Measurements from ENCODE around the gene ATP6V1B1. TPM values are rescaled to one million over a fixed set of nuclear protein-coding genes. Genes with fewer than 3 reads are reported as not detected.
A peak's percentile ranks its signal among the peaks of the same experiment; 100 is the strongest.
"Not testable (repeated sequence)": the region's sequence is repeated elsewhere in the genome, so short reads cannot be mapped to it uniquely, and the experiment has no call there.

The ATP6V1B1 gene
- total RNA-seq, 2 donors from 2014 or later, result not detected

GRCh38 chr2:70999362-70999761 is 63.7 kb downstream of the ATP6V1B1 start:
- Mint-ChIP-seq H3K27ac (no peak overlapping the region), H3K4me1 (peaks cover 12% of the 10 kb centered on the region), H3K36me3 (ENCODE audit: low read depth) (no peaks in the 10 kb centered on the region), H3K9me3 (no peaks in the 10 kb centered on the region), H3K27me3 (ENCODE audit: insufficient read depth) (peaks cover 10% of the 10 kb centered on the region), H3K4me3 (no peak overlapping the region)
- Histone ChIP-seq H3K4me1 (ENCODE audit: control insufficient read depth, insufficient read depth, low read length) (peaks cover 8% of the 10 kb centered on the region), H3K4me3 (ENCODE audit: low read length) (no peak overlapping the region), H3K27me3 (ENCODE audit: control insufficient read depth, insufficient read depth, low read length, poor library complexity, severe bottlenecking) (peaks cover 7% of the 10 kb centered on the region), H3K9ac (ENCODE audit: extremely low read depth, low read length, poor library complexity, severe bottlenecking) (no peak overlapping the region), H3K27ac (ENCODE audit: low read depth, low read length) (no peak overlapping the region), H3K9me3 (ENCODE audit: control insufficient read depth, low read length) (no peaks in the 10 kb centered on the region), H3K36me3 (ENCODE audit: control insufficient read depth, insufficient read depth, low read length) (no peaks in the 10 kb centered on the region)
- DNase-seq, result no peak
- WGBS, 2 experiments (ENCODE audit: insufficient coverage in 1 of 2, insufficient read length in 1 of 2), result 82% methylated on average over 2 of the region's 2 CpGs; no CpG with 5 or more reads in 1 of the 2 experiments
- TF ChIP-seq CTCF (conservative IDR thresholded peaks at IDR 0.05), result no peak

- peaks cover 10% of the 10 kb centered on the region for H3K27me3 Mint-ChIP-seq (ENCODE audit: insufficient read depth)
- not testable (repeated sequence) for H3K9me3 ChIP-seq (ENCODE audit: control insufficient read depth, low read length); DNase-seq; H3K27ac Mint-ChIP-seq; H3K4me3 Mint-ChIP-seq; H3K36me3 Mint-ChIP-seq (ENCODE audit: low read depth); H3K9me3 Mint-ChIP-seq; H3K9ac ChIP-seq (ENCODE audit: extremely low read depth, low read length, poor library complexity, severe bottlenecking); H3K4me1 ChIP-seq (ENCODE audit: control insufficient read depth, insufficient read depth, low read length); H3K4me3 ChIP-seq (ENCODE audit: low read length); H3K27me3 ChIP-seq (ENCODE audit: control insufficient read depth, insufficient read depth, low read length, poor library complexity, severe bottlenecking); H3K27ac ChIP-seq (ENCODE audit: low read depth, low read length); H3K36me3 ChIP-seq (ENCODE audit: control insufficient read depth, insufficient read depth, low read length)
- peaks cover 12% of the 10 kb centered on the region for H3K4me1 Mint-ChIP-seq
- WGBS, 2 experiments (ENCODE audit: insufficient coverage in 1 of 2, insufficient read length in 1 of 2), result 93 to 94% methylated on average over 10 of the region's 10 CpGs
These were observed 64.2 kb downstream of the ATP6V1B1 start for GRCh38 chr2:70999931-71000330.

GRCh38 chr2:71000780-71001591 is 65.3 kb downstream of the ATP6V1B1 start:
- H3K4me3 ChIP-seq (ENCODE audit: low read length), result no peak overlapping the region
- Mint-ChIP-seq H3K36me3 (ENCODE audit: low read depth) (no peaks in the 10 kb centered on the region), H3K27ac (no peak overlapping the region), H3K9me3 (no peaks in the 10 kb centered on the region), H3K4me3 (no peak overlapping the region), H3K27me3 (ENCODE audit: insufficient read depth) (peaks cover 12% of the 10 kb centered on the region), H3K4me1 (peaks cover 12% of the 10 kb centered on the region)
- H3K4me1 ChIP-seq (ENCODE audit: control insufficient read depth, insufficient read depth, low read length), result peaks cover 8% of the 10 kb centered on the region
- H3K9ac ChIP-seq (ENCODE audit: extremely low read depth, low read length, poor library complexity, severe bottlenecking), result no peak overlapping the region
- peak; percentile 91 for DNase-seq
- TF ChIP-seq CTCF (conservative IDR thresholded peaks at IDR 0.05), result peak; percentile 93
- H3K27ac ChIP-seq (ENCODE audit: low read depth, low read length), result no peak overlapping the region
- WGBS, 2 experiments (ENCODE audit: insufficient coverage in 1 of 2, insufficient read length in 1 of 2), result 38 to 40% methylated on average over 9 to 21 of the region's 21 CpGs
- H3K36me3 ChIP-seq (ENCODE audit: control insufficient read depth, insufficient read depth, low read length), result no peaks in the 10 kb centered on the region
- H3K27me3 ChIP-seq (ENCODE audit: control insufficient read depth, insufficient read depth, low read length, poor library complexity, severe bottlenecking), result peaks cover 7% of the 10 kb centered on the region
- no peaks in the 10 kb centered on the region for H3K9me3 ChIP-seq (ENCODE audit: control insufficient read depth, low read length)
